Spleen (tissue), 13 donors: Measurements from ENCODE around the gene ZNF121. TPM values are rescaled to one million over a fixed set of nuclear protein-coding genes. Genes with fewer than 3 reads are reported as not detected.

ENCODE experiments used
- DNase-seq: peaks from one replicate; pipeline ENCODE4 v3.0.0-alpha.2; 2020
- H3K27ac ChIP-seq, 8 donors: fragments of 200-600 bp; sonication (generic) in 7 of 8; 1 replicate in 4 of 8; 2 replicates in 4 of 8; pipeline versions ENCODE4 v1.5.0 to v1.8.0; 2016 to 2021; ENCODE audit warnings: inconsistent platforms in 4 of 8, mild to moderate bottlenecking in 4 of 8, moderate library complexity in 1 of 8
- H3K27me3 ChIP-seq, 7 donors: fragments of 200-600 bp; sonication (generic) in 6 of 7; replicated peaks in 1 of 7; 1 replicate in 4 of 7; 2 replicates in 3 of 7; pipeline versions ENCODE4 v1.5.0 to v1.8.0; 2016 to 2021; ENCODE audit warnings: inconsistent platforms in 3 of 7, mild to moderate bottlenecking in 1 of 7
- H3K36me3 ChIP-seq, 6 donors: fragments of 200-600 bp; sonication (generic) in 5 of 6; 1 replicate in 4 of 6; 2 replicates in 2 of 6; pipeline versions ENCODE4 v1.5.0 to v1.8.0; 2016 to 2021; ENCODE audit warnings: inconsistent platforms in 2 of 6
- H3K4me1 ChIP-seq, 6 donors: fragments of 200-600 bp; sonication (generic) in 5 of 6; 1 replicate in 3 of 6; 2 replicates in 3 of 6; pipeline versions ENCODE4 v1.5.0 to v1.8.0; 2016 to 2021; ENCODE audit warnings: inconsistent platforms in 3 of 6
- H3K4me3 ChIP-seq, 8 donors: fragments of 200-600 bp; sonication (generic) in 7 of 8; 1 replicate in 4 of 8; 2 replicates in 4 of 8; pipeline versions ENCODE4 v1.5.0 to v1.8.0; 2016 to 2021; ENCODE audit warnings: inconsistent platforms in 4 of 8, mild to moderate bottlenecking in 4 of 8, moderate library complexity in 2 of 8
- H3K9me3 ChIP-seq, 8 donors: fragments of 200-600 bp; sonication (generic) in 7 of 8; 1 replicate in 4 of 8; 2 replicates in 4 of 8; pipeline versions ENCODE4 v1.5.0 to v1.8.0; 2016 to 2021; ENCODE audit warnings: inconsistent platforms in 4 of 8
- POLR2A ChIP-seq, 3 donors: fragments of 450-650 bp; IDR thresholded peaks; one replicate each; pipeline ENCODE4 v1.5.1; 2017; ENCODE audit warnings: antibody characterized with exemption in 3 of 3, mild to moderate bottlenecking in 1 of 3
- POLR2AphosphoS5 ChIP-seq, 3 donors: sonication (generic); formaldehyde crosslinking; IDR thresholded peaks; one replicate each; pipeline ENCODE4 v1.5.1; 2017; ENCODE audit warnings: antibody characterized with exemption in 3 of 3
- WGBS, 5 donors: extraction: QIAGEN DNeasy Blood & Tissue Kit in 3 of 5; methylation state at CpG; one replicate each; pipeline versions ENCODE4 v1.1.5 to v1.1.7; 2013 to 2018; 5-methylcytosine and 5-hydroxymethylcytosine counted together
- intact Hi-C: fragments of 100-400 bp; cut with DNase I; formaldehyde crosslinking; loops from one replicate; pipeline ENCODE4 v1.15.0; 2023; ENCODE audit warnings: low total_unique reads
- long read RNA-seq, 2 donors: transcript quantifications; one replicate each; lab custom pipeline, GENCODE V29; 2026
- polyA plus RNA-seq, 3 donors: library from polyadenylated mRNA; stranded (reverse); fragments of 200-250 nt; gene quantifications; one replicate each; pipeline ENCODE4 v1.2.1, GENCODE V29; 2013
- total RNA-seq, 7 donors: library from RNA; depleted of rRNA in 3 of 7; stranded (reverse); fragments of >200 nt in 3 of 7; fragmentation: NEBNext Ultra II Directional in 4 of 7; extraction: Animal tissue kit (Norgen Biotek cat#: 25700) in 4 of 7; gene quantifications; one replicate each; pipeline versions ENCODE4 v1.1.0 to v1.2.1, GENCODE V29; 2016 to 2021
- TF ChIP-seq, protein P1 (sequence below), 11 experiments: fragments of 200-600 bp in 7 of 11; fragments of 450-650 bp in 4 of 11; sonication (generic) in 4 of 11; IDR thresholded peaks in 8 of 11; conservative IDR thresholded peaks in 3 of 11; 1 replicate in 7 of 11; 2 replicates in 4 of 11; pipeline versions ENCODE4 v1.4.0 to v1.8.0; 2016 to 2021; ENCODE audit warnings: antibody characterized with exemption in 11 of 11, inconsistent platforms in 4 of 11, mild to moderate bottlenecking in 1 of 11
- donor health status: healthy with polysubstance abuse.
- donor health status: DM: no; HTN: no; CAD: no; lungs with moderate emphysema.
- donor health status: DM: no; HTN: no; CAD: no.
- donor health status: Bipolar disorder and iron deficiency.
- donor health status: healthy.
- donor health status: DM: no; HTN: no; CAD: no.
- donor health status: DM: yes; HTN: yes; CAD: no.

Gene ZNF121
- total RNA-seq, result 10 to 100 TPM; 27.7 to 44.8 (median 35.0) TPM
- 1 to 10 TPM; 5.5 to 9.1 (median 8.2) TPM for polyA plus RNA-seq
- long read RNA-seq, donor 1, partial matches to known transcripts, result 0 of 3 reads
- long read RNA-seq, donor 1, other reads (novel, unspliced or antisense), result 0 of 3 reads
- long read RNA-seq, donor 2, partial matches to known transcripts, result 0 of 2 reads
- long read RNA-seq, donor 2, other reads (novel, unspliced or antisense), result 0 of 2 reads

DNA sequence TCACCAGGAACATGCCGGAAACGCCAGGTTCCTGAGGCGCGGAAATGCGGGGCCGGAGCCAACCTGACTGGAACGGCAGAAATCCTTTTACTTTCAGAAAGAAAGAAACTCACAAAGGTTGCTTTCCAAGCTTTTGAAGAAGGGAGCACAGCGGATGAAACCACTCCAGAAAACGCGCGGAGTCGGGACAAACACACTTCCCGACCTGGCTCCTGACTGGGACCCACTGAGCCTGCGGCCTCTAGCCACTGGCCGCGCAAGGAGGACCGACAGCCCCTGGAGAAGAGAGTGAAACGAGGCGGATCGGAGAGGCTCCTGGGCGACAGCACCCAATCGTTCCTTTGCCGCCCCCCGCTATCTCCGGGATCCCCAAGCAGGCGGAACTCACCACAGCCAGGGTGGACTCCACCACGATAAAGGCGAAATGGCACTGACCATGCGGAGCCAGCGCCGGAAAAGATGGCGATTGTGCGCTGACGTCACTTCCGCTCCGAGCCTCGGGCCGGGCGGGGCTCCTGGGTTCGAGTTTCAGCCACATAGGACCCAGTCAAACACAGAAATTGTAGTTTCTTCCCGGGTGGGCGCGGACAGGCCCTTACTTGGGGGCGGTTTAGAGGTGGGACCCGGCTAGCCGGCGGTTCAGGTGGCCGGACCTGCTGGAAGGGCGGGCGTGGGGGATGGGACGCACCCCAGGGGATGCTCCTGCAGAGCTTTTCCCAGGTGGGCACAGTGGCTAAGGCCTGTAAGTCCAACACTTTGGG lies at the start of gene ZNF121:
Gene ZNF121, minus strand, starts transcription at position 432 of the 761 bp plus-strand sequence. CDS start 16,407 bp downstream, outside the sequence.
- intact Hi-C loops, result loop anchor here (10.0 kb wide), 1 partner anchor 269 kb away; no protein-coding TSS in a partner anchor
- DNase-seq, result peak; percentile 94
- peaks cover 0 to 14% (median 0%) of the 10 kb centered on the region in 7 donors for H3K27me3 ChIP-seq
- peak within 1 kb of the TSS; percentile 68 to 92 (median 85) for H3K4me3 ChIP-seq
- H3K36me3 ChIP-seq, result peaks cover 0 to 31% (median 6%) of the 10 kb centered on the region in 6 donors
- peaks cover 19 to 53% (median 28%) of the 10 kb centered on the region in 6 donors for H3K4me1 ChIP-seq
- peaks cover 4 to 32% (median 20%) of the 10 kb centered on the region in 8 donors for H3K9me3 ChIP-seq
- H3K27ac ChIP-seq, result peak within 1 kb of the TSS; percentile 87 to 96 (median 92)
- 0 to 1% (median 1%) methylated on average over 30 to 51 of the region's 51 CpGs for WGBS, 5 donors
- TF ChIP-seq, protein P1, sequence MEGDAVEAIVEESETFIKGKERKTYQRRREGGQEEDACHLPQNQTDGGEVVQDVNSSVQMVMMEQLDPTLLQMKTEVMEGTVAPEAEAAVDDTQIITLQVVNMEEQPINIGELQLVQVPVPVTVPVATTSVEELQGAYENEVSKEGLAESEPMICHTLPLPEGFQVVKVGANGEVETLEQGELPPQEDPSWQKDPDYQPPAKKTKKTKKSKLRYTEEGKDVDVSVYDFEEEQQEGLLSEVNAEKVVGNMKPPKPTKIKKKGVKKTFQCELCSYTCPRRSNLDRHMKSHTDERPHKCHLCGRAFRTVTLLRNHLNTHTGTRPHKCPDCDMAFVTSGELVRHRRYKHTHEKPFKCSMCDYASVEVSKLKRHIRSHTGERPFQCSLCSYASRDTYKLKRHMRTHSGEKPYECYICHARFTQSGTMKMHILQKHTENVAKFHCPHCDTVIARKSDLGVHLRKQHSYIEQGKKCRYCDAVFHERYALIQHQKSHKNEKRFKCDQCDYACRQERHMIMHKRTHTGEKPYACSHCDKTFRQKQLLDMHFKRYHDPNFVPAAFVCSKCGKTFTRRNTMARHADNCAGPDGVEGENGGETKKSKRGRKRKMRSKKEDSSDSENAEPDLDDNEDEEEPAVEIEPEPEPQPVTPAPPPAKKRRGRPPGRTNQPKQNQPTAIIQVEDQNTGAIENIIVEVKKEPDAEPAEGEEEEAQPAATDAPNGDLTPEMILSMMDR (IDR thresholded peaks at IDR 0.05 in 8 of 11, conservative IDR thresholded peaks at IDR 0.05 in 3 of 11), result peak in 1 of 11 experiments; percentile 5
- TF ChIP-seq POLR2AphosphoS5 (IDR thresholded peaks at IDR 0.05) (peak; percentile 86 to 90 (median 88)), POLR2A (IDR thresholded peaks at IDR 0.05) (no peak)

DNA sequence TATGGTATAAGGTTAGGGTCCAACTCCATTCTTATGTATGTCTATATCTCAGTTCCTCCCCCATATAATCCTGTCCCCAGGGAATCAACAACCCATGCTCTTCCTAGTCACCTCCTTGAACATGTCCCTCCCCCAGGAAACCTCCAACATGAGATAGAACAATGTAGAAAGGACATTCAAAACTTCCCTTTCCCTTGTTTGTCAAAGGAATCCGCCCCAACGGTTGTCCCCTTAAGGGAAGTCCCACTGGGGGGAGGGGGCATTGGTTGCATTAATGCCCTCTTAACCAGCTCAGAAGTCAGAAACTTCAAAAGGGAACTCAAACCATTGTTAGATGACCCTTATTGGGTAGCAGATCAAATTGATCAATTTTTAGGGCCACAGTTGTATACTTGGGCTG lies 43.6 kb upstream of the ZNF121 start:
- intact Hi-C loops, result loop anchor here (2.0 kb wide), 1 partner anchor 169 kb away; no protein-coding TSS in a partner anchor
- WGBS, 5 donors, result 46 to 66% (median 63%) methylated on average over 2 of the region's 2 CpGs
- Histone ChIP-seq H3K27me3 (no peaks in the 10 kb centered on the region), H3K9me3 (no peaks in the 10 kb centered on the region), H3K4me1 (peaks cover 0 to 12% (median 1%) of the 10 kb centered on the region in 6 donors), H3K27ac (no peak overlapping the region), H3K36me3 (peaks cover 0 to 17% (median 7%) of the 10 kb centered on the region in 6 donors), H3K4me3 (no peak overlapping the region)
- no peak for DNase-seq
- TF ChIP-seq POLR2A (IDR thresholded peaks at IDR 0.05) (no peak), POLR2AphosphoS5 (IDR thresholded peaks at IDR 0.05) (no peak)
- TF ChIP-seq, protein P1 (IDR thresholded peaks at IDR 0.05 in 8 of 11, conservative IDR thresholded peaks at IDR 0.05 in 3 of 11), result no peak

DNA sequence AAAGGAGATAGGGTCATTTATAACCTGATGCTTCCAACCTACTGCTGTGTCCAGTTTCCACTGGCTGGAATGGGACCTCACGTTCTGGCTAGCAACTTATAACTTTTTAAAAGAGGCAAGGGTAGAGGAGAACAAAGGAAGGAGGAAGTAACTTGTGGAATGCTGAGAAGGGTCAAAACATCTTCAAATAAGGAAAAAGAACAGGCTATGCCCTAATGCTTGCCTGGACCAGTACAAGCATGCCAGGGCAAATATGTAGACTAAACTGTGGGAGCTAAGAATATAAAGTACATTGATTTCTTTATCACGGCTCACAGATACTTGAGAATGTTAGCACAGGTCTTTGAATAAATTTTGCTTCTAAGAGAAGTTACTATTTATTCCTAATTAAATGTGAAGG lies 38.2 kb upstream of the ZNF121 start:
- Histone ChIP-seq H3K4me3 (peak overlapping the region in 1 of 8 donors; percentile 5), H3K4me1 (peaks cover 11 to 46% (median 24%) of the 10 kb centered on the region in 6 donors), H3K9me3 (peaks cover 0 to 3% (median 0%) of the 10 kb centered on the region in 8 donors), H3K27me3 (no peaks in the 10 kb centered on the region), H3K27ac (peak overlapping the region in 2 of 8 donors; percentile 94 to 96), H3K36me3 (peaks cover 5 to 23% (median 19%) of the 10 kb centered on the region in 6 donors)
- intact Hi-C loops, result no loop called here
- TF ChIP-seq POLR2A (IDR thresholded peaks at IDR 0.05) (no peak), POLR2AphosphoS5 (IDR thresholded peaks at IDR 0.05) (no peak)
- TF ChIP-seq, protein P1 (IDR thresholded peaks at IDR 0.05 in 8 of 11, conservative IDR thresholded peaks at IDR 0.05 in 3 of 11), result no peak
- DNase-seq, result no peak
- WGBS, 5 donors, result 70 to 83% (median 80%) methylated on average over 2 of the region's 2 CpGs
